KG1 (cell line): ENCODE measurements around the gene PTPRG.

ENCODE experiments used
- DNase-seq: peaks from one replicate; lab custom pipeline; 2025; lab: John Stamatoyannopoulos, UW

Gene PTPRG

GRCh38 chr3:62154457-62155148 lies 593.2 kb downstream of the PTPRG start:
- no peak for DNase-seq

GRCh38 chr3:62159056-62159708 lies 597.8 kb downstream of the PTPRG start:
- no peak for DNase-seq

GRCh38 chr3:62159709-62160092 lies 598.3 kb downstream of the PTPRG start:
- no peak for DNase-seq

GRCh38 chr3:62161371-62161770 lies 600.0 kb downstream of the PTPRG start:
- no peak for DNase-seq

- DNase-seq: no peak
These were observed 602.8 kb downstream of the PTPRG start for GRCh38 chr3:62164196-62164595.

GRCh38 chr3:62164746-62165145 lies 603.4 kb downstream of the PTPRG start:
- no peak for DNase-seq

- DNase-seq: no peak
These were observed 606.3 kb downstream of the PTPRG start for GRCh38 chr3:62167566-62168262.

- DNase-seq: no peak
These were observed 607.0 kb downstream of the PTPRG start for GRCh38 chr3:62168356-62168755.

- no peak for DNase-seq
These were observed 608.7 kb downstream of the PTPRG start for GRCh38 chr3:62169906-62170660.

GRCh38 chr3:62171789-62172188 lies 610.4 kb downstream of the PTPRG start:
- no peak for DNase-seq

GRCh38 chr3:62172199-62172598 lies 610.8 kb downstream of the PTPRG start:
- DNase-seq: no peak

GRCh38 chr3:62173939-62174515 lies 612.7 kb downstream of the PTPRG start:
- DNase-seq: no peak

GRCh38 chr3:62175161-62175560 lies 613.8 kb downstream of the PTPRG start:
- DNase-seq: no peak

- DNase-seq: no peak
These were observed 616.7 kb downstream of the PTPRG start for GRCh38 chr3:62178032-62178431.

- DNase-seq: no peak
These were observed 617.6 kb downstream of the PTPRG start for GRCh38 chr3:62178739-62179600.

GRCh38 chr3:62180514-62180913 lies 619.1 kb downstream of the PTPRG start:
- DNase-seq: no peak

- no peak for DNase-seq
These were observed 621.7 kb downstream of the PTPRG start for GRCh38 chr3:62183087-62183486.

GRCh38 chr3:62183969-62184368 lies 622.6 kb downstream of the PTPRG start:
- DNase-seq: no peak

GRCh38 chr3:62184559-62184958 lies 623.2 kb downstream of the PTPRG start:
- no peak for DNase-seq

- DNase-seq: peak; percentile 1
These were observed 625.7 kb downstream of the PTPRG start for GRCh38 chr3:62187022-62187431.
